Hepatic stellate cell (primary cell): ENCODE data around the gene MAP4K4.
A peak's percentile ranks its signal among the peaks of the same experiment; 100 is the strongest.
"Not testable (repeated sequence)": the region's sequence is repeated elsewhere in the genome, so short reads cannot be mapped to it uniquely, and the experiment has no call there.

Source experiments
- DNase-seq: peaks from one replicate; pipeline ENCODE4 v3.0.0; 2011; ENCODE audit warnings: low spot score

Gene MAP4K4

GRCh38 chr2:101742547-101742946 is 45.0 kb downstream of the MAP4K4 start:
- DNase-seq = no peak

- no peak for DNase-seq
These were observed 45.8 kb downstream of the MAP4K4 start for GRCh38 chr2:101743288-101743687.

- no peak for DNase-seq
These were observed 47.3 kb downstream of the MAP4K4 start for GRCh38 chr2:101744832-101745231.

GRCh38 chr2:101745711-101746694 is 48.5 kb downstream of the MAP4K4 start:
- peak; percentile 55 for DNase-seq

- no peak for DNase-seq
These were observed 50.5 kb downstream of the MAP4K4 start for GRCh38 chr2:101748000-101748399.

- not testable (repeated sequence) for DNase-seq
These were observed 51.0 kb downstream of the MAP4K4 start for GRCh38 chr2:101748462-101748861.

GRCh38 chr2:101750688-101751087 is 53.2 kb downstream of the MAP4K4 start:
- DNase-seq = no peak

GRCh38 chr2:101751276-101751815 is 53.8 kb downstream of the MAP4K4 start:
- DNase-seq = no peak

GRCh38 chr2:101751875-101752619 is 54.5 kb downstream of the MAP4K4 start:
- no peak for DNase-seq

- peak; percentile 45 for DNase-seq
These were observed 55.5 kb downstream of the MAP4K4 start for GRCh38 chr2:101752716-101753616.

- DNase-seq = no peak
These were observed 56.4 kb downstream of the MAP4K4 start for GRCh38 chr2:101753720-101754490.

- DNase-seq = no peak
These were observed 57.1 kb downstream of the MAP4K4 start for GRCh38 chr2:101754618-101755017.

GRCh38 chr2:101756266-101756665 is 58.8 kb downstream of the MAP4K4 start:
- no peak for DNase-seq

GRCh38 chr2:101758001-101758400 is 60.5 kb downstream of the MAP4K4 start:
- no peak for DNase-seq

GRCh38 chr2:101759162-101759561 is 61.7 kb downstream of the MAP4K4 start:
- peak; percentile 80 for DNase-seq

GRCh38 chr2:101762451-101763171 is 65.1 kb downstream of the MAP4K4 start:
- no peak for DNase-seq

- DNase-seq = no peak
These were observed 66.2 kb downstream of the MAP4K4 start for GRCh38 chr2:101763496-101764333.

- DNase-seq = no peak
These were observed 68.8 kb downstream of the MAP4K4 start for GRCh38 chr2:101766337-101766736.
